GM19193 (cell line): ENCODE data around the gene NTF3.

Source experiments
- POLR2A ChIP-seq: IDR thresholded peaks from 4 replicates; pipeline ENCODE4 v1.6.1; 2011; ENCODE audit not compliant: insufficient read depth, insufficient read length; ENCODE audit errors: extremely low read depth

Gene NTF3

GRCh38 chr12:5507401-5507935 is 75.6 kb downstream of the NTF3 start:
- no peak for TF ChIP-seq POLR2A

- TF ChIP-seq POLR2A, result no peak
Observed at GRCh38 chr12:5507944-5508343, 76.0 kb downstream of the NTF3 start.

GRCh38 chr12:5509102-5509501 is 77.2 kb downstream of the NTF3 start:
- TF ChIP-seq POLR2A, result no peak

- no peak for TF ChIP-seq POLR2A
Observed at GRCh38 chr12:5509557-5509956, 77.6 kb downstream of the NTF3 start.

GRCh38 chr12:5510251-5510805 is 78.4 kb downstream of the NTF3 start:
- no peak for TF ChIP-seq POLR2A

GRCh38 chr12:5511256-5511643 is 79.3 kb downstream of the NTF3 start:
- TF ChIP-seq POLR2A, result no peak

GRCh38 chr12:5511644-5512600 is 80.0 kb downstream of the NTF3 start:
- TF ChIP-seq POLR2A, result no peak

GRCh38 chr12:5512601-5512970 is 80.7 kb downstream of the NTF3 start:
- TF ChIP-seq POLR2A, result no peak

GRCh38 chr12:5513406-5513805 is 81.5 kb downstream of the NTF3 start:
- TF ChIP-seq POLR2A, result no peak

GRCh38 chr12:5514016-5514415 is 82.1 kb downstream of the NTF3 start:
- no peak for TF ChIP-seq POLR2A

GRCh38 chr12:5514545-5514944 is 82.6 kb downstream of the NTF3 start:
- TF ChIP-seq POLR2A, result no peak

GRCh38 chr12:5515458-5515857 is 83.5 kb downstream of the NTF3 start:
- TF ChIP-seq POLR2A, result no peak

- TF ChIP-seq POLR2A, result no peak
Observed at GRCh38 chr12:5516371-5517241, 84.7 kb downstream of the NTF3 start.

GRCh38 chr12:5518584-5519365 is 86.9 kb downstream of the NTF3 start:
- no peak for TF ChIP-seq POLR2A
